ENCODE results near the gene NFATC1.

GRCh38 chr18:79404567-79404910, 8.8 kb downstream of the NFATC1 start:
- TF ChIP-seq CTCF (IDR thresholded peaks at IDR 0.05), result no peak
- TF ChIP-seq RAD21 (conservative IDR thresholded peaks at IDR 0.05 in 1 of 2, IDR thresholded peaks at IDR 0.05 in 1 of 2), result no peak
- TF ChIP-seq CHD2 (IDR thresholded peaks at IDR 0.05; ENCODE audit: low read length, partially characterized antibody), result no peak
